GM23338 (cell line): Measurements from ENCODE around the gene OR56A5. TPM values are rescaled to one million over a fixed set of nuclear protein-coding genes. Genes with fewer than 3 reads are reported as not detected.
A peak's percentile ranks its signal among the peaks of the same experiment; 100 is the strongest.

Experiments
- ATAC-seq: fragments of 200-7000 bp; cut with Tn5 transposase; 3 replicates; pipeline ENCODE4 v1.9.1; 2020
- DNase-seq: peaks from one replicate; pipeline ENCODE4 v3.0.0-alpha.2; 2015; ENCODE audit warnings: low spot score
- H2AFZ ChIP-seq: fragments of 200-600 bp; sonication (generic); 2 replicates; pipeline ENCODE4 v1.8.0; 2016; ENCODE audit warnings: antibody characterized with exemption, mild to moderate bottlenecking, moderate library complexity
- H3F3A ChIP-seq: fragments of 200-600 bp; sonication (generic); replicated peaks from 2 replicates; pipeline ENCODE4 v1.8.0; 2017; ENCODE audit warnings: antibody characterized with exemption, mixed run types, low read depth
- H3K27ac ChIP-seq: fragments of 200-600 bp; sonication (generic); 2 replicates; pipeline ENCODE4 v1.6.1; 2016; ENCODE audit warnings: low read depth
- H3K27me3 ChIP-seq: fragments of 200-600 bp; sonication (generic); 2 replicates; pipeline ENCODE4 v1.8.0; 2016; ENCODE audit warnings: mild to moderate bottlenecking, mixed run types, moderate library complexity; ENCODE audit not compliant: insufficient read depth
- H3K36me3 ChIP-seq: fragments of 200-600 bp; sonication (generic); 2 replicates; pipeline ENCODE4 v1.8.0; 2016; ENCODE audit warnings: mild to moderate bottlenecking; ENCODE audit not compliant: insufficient read depth
- H3K4me1 ChIP-seq: fragments of 200-600 bp; sonication (generic); 2 replicates; pipeline ENCODE4 v1.8.0; 2016; ENCODE audit warnings: mild to moderate bottlenecking, moderate library complexity; ENCODE audit not compliant: insufficient read depth
- H3K4me2 ChIP-seq: fragments of 200-600 bp; sonication (generic); 2 replicates; pipeline ENCODE4 v1.7.1; 2017; ENCODE audit warnings: mixed run types
- H3K4me3 ChIP-seq: fragments of 200-600 bp; sonication (generic); 2 replicates; pipeline ENCODE4 v1.6.1; 2016; ENCODE audit warnings: mixed run types
- H3K79me2 ChIP-seq: fragments of 200-600 bp; sonication (generic); replicated peaks from 2 replicates; pipeline ENCODE4 v1.8.0; 2017; ENCODE audit warnings: mild to moderate bottlenecking; ENCODE audit not compliant: insufficient read depth
- H3K9me2 ChIP-seq: fragments of 200-600 bp; sonication (generic); 2 replicates; pipeline ENCODE4 v1.8.0; 2017; ENCODE audit not compliant: insufficient read depth
- H4K20me1 ChIP-seq: fragments of 200-600 bp; sonication (generic); replicated peaks from 2 replicates; pipeline ENCODE4 v1.8.0; 2017; ENCODE audit warnings: mild to moderate bottlenecking; ENCODE audit not compliant: insufficient read depth
- H3K27ac Mint-ChIP-seq: 2 replicates; pipeline ENCODE4 v1.8.0; 2020; ENCODE audit warnings: inconsistent platforms, mild to moderate bottlenecking, moderate library complexity, mixed read lengths
- H3K27me3 Mint-ChIP-seq: 3 replicates; pipeline ENCODE4 v1.8.0; 2022; ENCODE audit warnings: low read depth, mild to moderate bottlenecking, moderate library complexity, mixed read lengths, inconsistent platforms; ENCODE audit not compliant: insufficient read depth, poor library complexity
- H3K36me3 Mint-ChIP-seq: 3 replicates; pipeline ENCODE4 v1.8.0; 2021; ENCODE audit warnings: low read depth, mild to moderate bottlenecking, inconsistent platforms, moderate library complexity, mixed read lengths
- H3K4me1 Mint-ChIP-seq: 3 replicates; pipeline ENCODE4 v1.8.0; 2020; ENCODE audit warnings: mild to moderate bottlenecking, inconsistent platforms, mixed read lengths
- H3K4me3 Mint-ChIP-seq: 3 replicates; pipeline ENCODE4 v1.8.0; 2021; ENCODE audit warnings: moderate library complexity, mild to moderate bottlenecking, inconsistent platforms, mixed read lengths
- H3K9me3 Mint-ChIP-seq: 3 replicates; pipeline ENCODE4 v1.8.0; 2020; ENCODE audit warnings: moderate library complexity, mild to moderate bottlenecking, inconsistent platforms, mixed read lengths
- CREB1 ChIP-seq: fragments of 250-450 bp; sonication (Bioruptor Pico); IDR thresholded peaks from 2 replicates; pipeline ENCODE4 v1.5.0; 2020; ENCODE audit warnings: low read depth, mild to moderate bottlenecking, moderate library complexity
- CTCF ChIP-seq, 2 experiments: fragments of 200-600 bp in 1 of 2; sonication (generic) in 1 of 2; conservative IDR thresholded peaks; 2 replicates each; pipeline versions ENCODE4 v1.5.1 to v1.6.1; 2016 to 2017; ENCODE audit warnings: antibody characterized with exemption in 2 of 2, low read depth in 2 of 2, mild to moderate bottlenecking in 2 of 2, moderate library complexity in 1 of 2
- EZH2 ChIP-seq: fragments of 200-600 bp; sonication (generic); IDR thresholded peaks from one replicate; pipeline ENCODE4 v1.8.0; 2017; ENCODE audit warnings: antibody characterized with exemption, mild to moderate bottlenecking, low read depth; ENCODE audit not compliant: unreplicated experiment
- EZH2phosphoT487 ChIP-seq: fragments of 200-600 bp; sonication (generic); IDR thresholded peaks from one replicate; pipeline ENCODE4 v1.8.1; 2018; ENCODE audit warnings: antibody characterized with exemption; ENCODE audit not compliant: unreplicated experiment
- NANOG ChIP-seq: IDR thresholded peaks from 2 replicates; pipeline ENCODE4 v1.6.1; 2016; ENCODE audit warnings: antibody characterized with exemption, borderline replicate concordance
- POLR2AphosphoS5 ChIP-seq: IDR thresholded peaks from 2 replicates; pipeline ENCODE4 v1.6.1; 2016; ENCODE audit warnings: antibody characterized with exemption, low read depth
- STAT1 ChIP-seq: IDR thresholded peaks from one replicate; pipeline ENCODE4 v1.6.1; 2016; ENCODE audit warnings: antibody characterized with exemption; ENCODE audit not compliant: unreplicated experiment
- ZNF114 ChIP-seq: fragments of 250-450 bp; sonication (Bioruptor Pico); IDR thresholded peaks from 2 replicates; pipeline ENCODE4 v1.5.0; 2020; ENCODE audit warnings: mild to moderate bottlenecking, moderate library complexity
- ZNF331 ChIP-seq: fragments of 250-450 bp; sonication (Bioruptor Pico); IDR thresholded peaks from 2 replicates; pipeline ENCODE4 v1.5.0; 2020; ENCODE audit warnings: low read depth, mild to moderate bottlenecking, moderate library complexity
- polyA plus RNA-seq: library from polyadenylated mRNA; unstranded; fragments of >200 nt; fragmentation: Nextera tagmentation; extraction: Ambion mirVana; gene quantifications from 2 replicates; pipeline ENCODE4 v1.2.1, GENCODE V29; 2016
- total RNA-seq: library from RNA; depleted of rRNA; stranded (reverse); fragments of >200 nt; shearing (Covaris generic); gene quantifications from 2 replicates; pipeline ENCODE4 v1.2.3, GENCODE V29; 2014
- TF ChIP-seq, protein P1 (sequence below): IDR thresholded peaks from one replicate; pipeline ENCODE4 v1.6.1; 2018; ENCODE audit warnings: antibody characterized with exemption; ENCODE audit not compliant: unreplicated experiment
- TF ChIP-seq, protein P2 (sequence below): IDR thresholded peaks from 2 replicates; pipeline ENCODE4 v1.6.1; 2016; ENCODE audit warnings: antibody characterized with exemption

OR56A5 gene
- total and polyA plus RNA-seq, 2 experiments from 2014 or later, result not detected

- no peak for TF ChIP-seq ZNF114 (CRISPR knock-in tag)
- TF ChIP-seq STAT1, result no peak
- TF ChIP-seq POLR2AphosphoS5, result no peak
- TF ChIP-seq, protein P1, sequence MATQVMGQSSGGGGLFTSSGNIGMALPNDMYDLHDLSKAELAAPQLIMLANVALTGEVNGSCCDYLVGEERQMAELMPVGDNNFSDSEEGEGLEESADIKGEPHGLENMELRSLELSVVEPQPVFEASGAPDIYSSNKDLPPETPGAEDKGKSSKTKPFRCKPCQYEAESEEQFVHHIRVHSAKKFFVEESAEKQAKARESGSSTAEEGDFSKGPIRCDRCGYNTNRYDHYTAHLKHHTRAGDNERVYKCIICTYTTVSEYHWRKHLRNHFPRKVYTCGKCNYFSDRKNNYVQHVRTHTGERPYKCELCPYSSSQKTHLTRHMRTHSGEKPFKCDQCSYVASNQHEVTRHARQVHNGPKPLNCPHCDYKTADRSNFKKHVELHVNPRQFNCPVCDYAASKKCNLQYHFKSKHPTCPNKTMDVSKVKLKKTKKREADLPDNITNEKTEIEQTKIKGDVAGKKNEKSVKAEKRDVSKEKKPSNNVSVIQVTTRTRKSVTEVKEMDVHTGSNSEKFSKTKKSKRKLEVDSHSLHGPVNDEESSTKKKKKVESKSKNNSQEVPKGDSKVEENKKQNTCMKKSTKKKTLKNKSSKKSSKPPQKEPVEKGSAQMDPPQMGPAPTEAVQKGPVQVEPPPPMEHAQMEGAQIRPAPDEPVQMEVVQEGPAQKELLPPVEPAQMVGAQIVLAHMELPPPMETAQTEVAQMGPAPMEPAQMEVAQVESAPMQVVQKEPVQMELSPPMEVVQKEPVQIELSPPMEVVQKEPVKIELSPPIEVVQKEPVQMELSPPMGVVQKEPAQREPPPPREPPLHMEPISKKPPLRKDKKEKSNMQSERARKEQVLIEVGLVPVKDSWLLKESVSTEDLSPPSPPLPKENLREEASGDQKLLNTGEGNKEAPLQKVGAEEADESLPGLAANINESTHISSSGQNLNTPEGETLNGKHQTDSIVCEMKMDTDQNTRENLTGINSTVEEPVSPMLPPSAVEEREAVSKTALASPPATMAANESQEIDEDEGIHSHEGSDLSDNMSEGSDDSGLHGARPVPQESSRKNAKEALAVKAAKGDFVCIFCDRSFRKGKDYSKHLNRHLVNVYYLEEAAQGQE, result no peak
- TF ChIP-seq CREB1 (CRISPR knock-in tag), result no peak
- TF ChIP-seq NANOG, result no peak
- TF ChIP-seq, protein P2, sequence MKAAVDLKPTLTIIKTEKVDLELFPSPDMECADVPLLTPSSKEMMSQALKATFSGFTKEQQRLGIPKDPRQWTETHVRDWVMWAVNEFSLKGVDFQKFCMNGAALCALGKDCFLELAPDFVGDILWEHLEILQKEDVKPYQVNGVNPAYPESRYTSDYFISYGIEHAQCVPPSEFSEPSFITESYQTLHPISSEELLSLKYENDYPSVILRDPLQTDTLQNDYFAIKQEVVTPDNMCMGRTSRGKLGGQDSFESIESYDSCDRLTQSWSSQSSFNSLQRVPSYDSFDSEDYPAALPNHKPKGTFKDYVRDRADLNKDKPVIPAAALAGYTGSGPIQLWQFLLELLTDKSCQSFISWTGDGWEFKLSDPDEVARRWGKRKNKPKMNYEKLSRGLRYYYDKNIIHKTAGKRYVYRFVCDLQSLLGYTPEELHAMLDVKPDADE, result no peak
Measured at GRCh38 chr11:5928811-5929210, 39.5 kb downstream of the OR56A5 start (continued).

- Mint-ChIP-seq H3K9me3 (peaks cover 52% of the 10 kb centered on the region), H3K27me3 (peaks cover 11% of the 10 kb centered on the region), H3K27ac (peak overlapping the region; percentile 94), H3K4me1 (no peaks in the 10 kb centered on the region), H3K4me3 (no peak overlapping the region), H3K36me3 (peaks cover 24% of the 10 kb centered on the region)
- H3K27me3 ChIP-seq, result no peaks in the 10 kb centered on the region
- TF ChIP-seq STAT1 (no peak), ZNF114 (CRISPR knock-in tag) (no peak), CTCF (conservative IDR thresholded peaks at IDR 0.05; ENCODE audit: low read depth in 2 of 2) (no peak), EZH2 (no peak), ZNF331 (CRISPR knock-in tag) (no peak), NANOG (no peak), EZH2phosphoT487 (no peak), CREB1 (CRISPR knock-in tag) (no peak)
- TF ChIP-seq, protein P1, result no peak
- TF ChIP-seq, protein P2, result no peak
- ATAC-seq (no peak), DNase-seq (peak; percentile 34)
- H3K36me3 ChIP-seq, result no peaks in the 10 kb centered on the region
- no peaks in the 10 kb centered on the region for H3F3A ChIP-seq
- H3K27ac ChIP-seq, result no peak overlapping the region
- no peaks in the 10 kb centered on the region for H3K4me1 ChIP-seq
- H3K4me2 ChIP-seq, result no peak overlapping the region
- H3K79me2 ChIP-seq, result no peaks in the 10 kb centered on the region
- H3K9me2 ChIP-seq, result peaks cover 4% of the 10 kb centered on the region
- no peak overlapping the region for H3K4me3 ChIP-seq
- H4K20me1 ChIP-seq, result no peaks in the 10 kb centered on the region
- 0 out of 2 replicates have a peak overlapping the region, but pooled peaks have one; percentile 38 for H2AFZ ChIP-seq
Measured at GRCh38 chr11:5928271-5928670, 40.0 kb downstream of the OR56A5 start.
